HG02973 (cell line): ENCODE data around the gene PABPN1L.

Experiments
- ATAC-seq: cut with Tn5 transposase; IDR thresholded peaks from one replicate; pipeline ENCODE4 v1.9.1; 2021; ENCODE audit warnings: moderate library complexity; ENCODE audit not compliant: unreplicated experiment

PABPN1L gene

GRCh38 chr16:88853325-88853941 lies 13.0 kb downstream of the PABPN1L start:
- no peak for ATAC-seq

- ATAC-seq: no peak
Observed at GRCh38 chr16:88851616-88852015, 14.8 kb downstream of the PABPN1L start.

DNA sequence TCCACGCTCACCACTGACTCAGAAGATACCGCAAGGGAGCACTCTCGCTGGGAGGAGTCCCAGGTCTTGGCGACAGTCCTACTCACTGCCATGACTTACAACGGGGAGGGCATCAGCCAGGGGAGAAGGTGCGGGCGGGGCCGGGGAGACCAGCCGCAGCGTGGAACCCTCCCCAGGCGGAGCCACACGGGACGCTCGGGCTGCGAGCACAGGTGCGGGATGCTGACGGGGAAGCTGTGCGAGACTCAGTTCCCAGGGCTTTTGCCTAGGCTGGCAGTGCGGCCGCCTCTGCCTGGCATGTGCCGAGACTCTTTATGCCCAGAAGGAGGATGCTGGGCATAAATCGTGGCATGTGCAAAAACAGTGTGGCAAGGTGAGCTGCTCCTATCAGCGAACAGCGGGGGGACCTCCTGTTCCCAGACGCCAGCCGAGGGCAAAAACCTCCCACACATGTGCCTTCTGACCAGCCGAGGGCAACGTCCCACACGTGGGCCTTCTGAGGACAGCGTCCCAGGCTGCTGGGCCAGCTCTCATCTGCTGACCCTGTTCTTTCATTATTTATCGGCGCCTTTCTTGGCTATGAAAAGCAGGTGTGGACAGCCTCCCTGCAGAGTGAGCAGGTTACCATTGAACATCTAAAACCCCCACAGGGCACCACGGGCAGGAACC lies 15.8 kb downstream of the PABPN1L start:
- ATAC-seq: no peak

DNA sequence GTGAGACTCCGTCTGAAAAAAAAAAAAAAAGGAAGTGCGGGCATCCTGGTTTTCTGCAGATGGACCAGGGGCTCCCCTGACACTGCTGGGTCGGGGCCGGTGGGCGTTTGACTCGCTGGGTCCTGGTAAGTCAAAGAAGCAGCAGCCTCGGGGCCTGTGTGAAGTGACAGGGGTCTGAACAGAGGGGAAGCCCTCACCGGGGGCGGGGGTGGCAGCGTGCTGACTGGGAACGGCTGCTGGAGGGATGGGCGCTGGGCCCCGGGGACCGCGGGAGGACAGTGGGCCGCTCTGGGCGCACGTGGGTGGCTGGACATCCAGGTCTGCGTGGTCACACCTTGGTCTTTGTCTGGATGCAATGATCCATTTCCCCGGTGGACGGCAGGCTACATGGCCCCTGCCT lies 17.9 kb downstream of the PABPN1L start:
- no peak for ATAC-seq

DNA sequence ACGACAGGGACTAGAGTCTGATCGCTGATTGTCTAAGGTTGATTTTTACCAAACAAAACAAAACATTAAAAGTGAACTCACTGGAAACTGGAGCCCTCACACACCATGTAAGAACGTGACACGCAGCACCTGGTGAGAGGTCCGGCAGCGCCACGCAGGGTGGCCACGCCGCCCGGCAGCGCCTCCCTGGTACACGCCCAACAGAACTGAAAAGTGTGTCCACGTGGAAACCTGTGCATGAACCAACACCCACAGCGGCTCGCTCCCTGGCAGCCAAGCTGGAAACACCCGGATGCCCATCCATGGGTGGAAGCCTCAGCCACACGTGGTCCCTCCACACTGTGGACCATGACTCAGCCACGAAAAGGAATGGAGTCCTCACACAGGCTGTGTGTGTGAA lies 18.8 kb downstream of the PABPN1L start:
- no peak for ATAC-seq

GRCh38 chr16:88846088-88846487 lies 20.4 kb downstream of the PABPN1L start:
- ATAC-seq: no peak

GRCh38 chr16:88844419-88845036 lies 21.9 kb downstream of the PABPN1L start:
- ATAC-seq: no peak

DNA sequence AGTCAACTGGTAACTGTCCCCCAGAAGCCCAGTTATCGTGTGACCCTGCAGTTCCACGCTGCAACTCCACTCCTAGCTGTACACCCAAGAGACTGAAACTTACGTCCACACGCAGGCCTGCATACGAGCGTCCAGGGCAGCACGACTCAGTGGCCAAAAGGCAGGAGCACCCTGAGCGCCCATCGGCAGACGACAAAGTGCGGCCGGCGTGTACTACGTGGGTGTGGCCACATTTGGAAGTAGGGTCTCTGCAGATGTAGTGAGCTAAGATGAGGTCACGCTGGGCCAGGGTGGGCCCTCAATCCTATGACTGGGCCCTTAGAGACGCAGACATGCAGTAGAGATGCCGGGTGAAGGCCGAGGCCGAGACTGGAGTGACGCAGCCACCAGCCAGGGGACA lies 23.2 kb downstream of the PABPN1L start:
- ATAC-seq: no peak

GRCh38 chr16:88842806-88843205 lies 23.7 kb downstream of the PABPN1L start:
- ATAC-seq: no peak

GRCh38 chr16:88842308-88842756 lies 24.1 kb downstream of the PABPN1L start:
- ATAC-seq: no peak

DNA sequence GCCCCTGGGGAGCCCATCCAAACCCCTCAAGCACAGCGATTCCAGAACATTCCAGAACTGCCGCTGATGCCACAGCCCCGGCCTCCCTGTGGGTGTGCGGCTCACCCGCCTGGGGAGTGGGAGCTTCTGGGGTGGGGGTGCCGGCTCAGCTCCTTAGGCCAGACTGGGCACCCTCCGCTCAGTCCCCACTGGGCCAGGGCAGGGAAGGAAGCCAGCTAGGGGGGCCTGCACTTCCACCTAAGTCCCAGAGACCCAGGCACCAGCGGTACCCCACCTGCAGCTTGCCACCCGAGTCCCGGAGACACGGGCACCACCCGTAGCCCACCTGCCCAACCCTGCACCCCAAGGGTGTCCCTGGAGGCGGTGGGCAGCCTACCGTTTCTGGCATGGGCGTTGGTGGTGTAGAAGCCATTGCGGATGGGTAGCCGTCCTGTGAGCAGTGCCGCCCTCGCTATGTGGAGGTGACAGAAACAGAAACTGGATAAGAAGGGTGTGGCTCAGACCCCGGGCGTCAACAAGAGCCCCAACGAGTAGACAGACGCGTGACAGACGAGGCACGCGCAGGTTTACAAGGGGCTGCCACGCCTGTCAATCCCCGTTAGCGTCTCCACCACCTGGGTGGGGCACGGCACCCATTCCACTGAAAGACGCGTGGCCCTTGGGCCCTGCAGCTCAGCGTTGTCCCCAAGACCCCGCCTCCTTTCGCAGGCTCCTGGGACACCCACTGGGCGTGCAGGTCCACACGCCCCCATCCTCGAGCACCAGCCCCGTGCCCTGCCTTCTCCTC lies 24.7 kb downstream of the PABPN1L start:
- no peak for ATAC-seq

- ATAC-seq: no peak
Observed at GRCh38 chr16:88840600-88841215, 25.8 kb downstream of the PABPN1L start.

DNA sequence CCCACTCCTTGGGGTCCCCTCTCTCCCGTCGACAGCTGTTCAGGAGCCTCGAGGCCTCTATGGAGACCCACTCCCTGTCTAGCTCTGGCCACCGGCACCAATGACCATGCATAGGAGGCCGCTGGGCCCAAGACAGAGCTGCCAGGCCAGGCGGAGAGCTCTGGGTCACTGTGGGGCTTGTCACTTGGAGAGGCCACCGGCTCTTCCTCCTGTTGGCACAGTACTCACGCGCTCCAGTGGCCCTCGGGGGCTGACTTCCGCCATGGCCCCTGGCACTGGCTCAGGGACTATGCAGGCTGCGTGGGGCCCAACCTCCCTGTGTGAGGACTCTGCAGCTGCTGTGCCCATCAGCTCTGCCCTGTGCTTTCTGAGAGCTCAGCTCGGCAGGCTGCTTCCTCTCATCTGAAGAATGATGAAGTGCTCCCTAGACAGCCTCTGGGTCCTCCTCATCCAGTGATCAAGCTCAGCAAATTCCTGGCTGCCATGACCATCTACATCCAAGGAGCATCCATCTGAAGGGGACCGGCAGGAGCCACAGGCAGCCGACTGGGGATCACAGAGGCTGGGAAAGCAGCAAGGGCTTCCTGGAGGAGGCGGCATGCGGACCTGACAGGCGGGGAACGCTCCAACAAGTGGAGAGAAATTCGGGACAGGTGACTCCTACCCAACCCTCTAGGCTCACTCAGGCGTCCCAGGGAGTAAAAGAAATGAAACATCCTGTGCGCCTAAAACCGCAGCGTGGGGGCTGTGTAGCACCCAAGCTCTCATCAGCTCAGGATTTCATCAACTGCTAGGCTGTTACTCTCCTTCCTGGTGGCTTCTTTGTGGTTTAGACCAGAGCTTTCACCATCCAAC lies 26.5 kb downstream of the PABPN1L start:
- ATAC-seq: no peak

GRCh38 chr16:88839026-88839529 lies 27.4 kb downstream of the PABPN1L start:
- ATAC-seq: no peak

GRCh38 chr16:88838566-88838965 lies 27.9 kb downstream of the PABPN1L start:
- no peak for ATAC-seq

DNA sequence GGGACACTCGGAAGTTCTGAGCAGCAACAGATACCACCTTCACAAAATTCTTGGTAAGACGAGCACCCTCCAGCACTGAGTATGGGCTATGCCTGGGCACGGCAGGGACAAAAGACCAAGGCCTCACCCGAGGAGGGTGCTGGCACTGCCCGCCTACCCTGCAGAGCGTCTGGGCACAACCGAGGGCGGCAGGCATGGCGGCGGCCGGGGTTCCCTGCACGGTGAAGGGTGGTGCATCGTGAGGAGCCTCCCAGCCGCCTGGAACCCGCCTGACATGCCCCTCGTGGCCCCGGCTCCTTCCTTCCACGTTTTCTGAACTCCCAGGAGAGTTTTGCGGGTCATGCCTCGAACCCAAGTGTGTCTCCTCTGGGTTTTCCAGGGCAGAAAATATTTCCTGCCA lies 28.7 kb downstream of the PABPN1L start:
- no peak for ATAC-seq

DNA sequence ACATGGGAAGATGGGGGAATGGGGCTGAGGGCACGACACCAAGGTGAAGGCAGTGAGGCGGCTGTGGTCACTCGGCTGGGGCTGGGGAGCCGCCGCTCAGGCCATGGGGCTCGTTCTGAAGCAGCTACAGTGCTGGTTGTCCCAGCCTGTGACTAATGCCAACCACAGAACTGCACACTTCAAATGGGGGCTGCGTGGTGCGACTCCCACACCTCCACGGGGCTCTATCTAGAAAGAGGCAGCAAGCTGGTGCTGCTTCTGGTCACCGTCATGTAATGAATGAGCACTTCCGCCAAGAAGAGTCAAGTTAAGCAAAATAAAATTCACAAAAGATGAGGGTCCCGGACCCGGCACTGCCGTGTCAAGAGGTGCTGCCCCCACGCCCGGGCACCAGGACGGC lies 29.7 kb downstream of the PABPN1L start:
- ATAC-seq: no peak

DNA sequence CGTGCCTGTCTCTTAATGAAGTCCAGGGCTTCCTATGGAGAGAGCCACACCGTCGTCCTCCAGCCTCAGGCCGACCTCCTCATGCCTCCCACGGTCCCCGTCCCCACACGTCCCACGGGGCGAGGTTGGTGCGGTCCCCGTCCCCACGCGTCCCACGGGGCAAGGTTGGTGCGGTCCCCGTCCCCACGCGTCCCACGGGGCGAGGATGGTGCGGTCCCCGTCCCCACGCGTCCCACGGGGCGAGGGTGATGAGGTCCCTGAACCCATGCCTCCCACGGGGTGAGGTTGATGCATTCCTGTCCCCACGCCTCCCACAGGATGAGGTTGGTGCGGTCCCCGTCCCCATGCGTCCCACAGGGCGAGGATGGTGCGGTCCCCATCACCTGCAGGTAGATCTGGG lies 30.6 kb downstream of the PABPN1L start:
- no peak for ATAC-seq

DNA sequence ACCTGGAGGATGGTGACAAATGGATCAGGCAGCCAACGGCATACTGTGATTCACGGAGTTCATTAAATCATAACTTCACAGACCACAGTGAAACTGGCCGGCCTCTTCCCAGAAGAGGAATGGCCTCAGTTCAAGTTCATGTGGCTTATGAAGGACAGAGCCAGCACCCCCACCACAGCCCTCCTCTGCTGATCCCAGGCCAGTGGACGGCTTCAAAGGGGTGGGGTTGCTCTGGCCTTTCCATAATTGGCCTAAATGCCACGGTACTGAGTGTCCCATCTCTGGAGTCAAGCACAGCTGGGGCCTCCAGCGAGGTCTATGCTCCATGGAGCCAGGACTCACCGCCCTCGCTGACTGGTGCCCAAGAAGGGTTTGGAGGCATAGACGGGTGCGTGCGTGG lies 31.1 kb downstream of the PABPN1L start:
- ATAC-seq: no peak

GRCh38 chr16:88834670-88835069 lies 31.8 kb downstream of the PABPN1L start:
- no peak for ATAC-seq
